K562 (cell line): Measurements from ENCODE around the gene COPS9. TPM values are rescaled to one million over a fixed set of nuclear protein-coding genes. Genes with fewer than 3 reads are reported as not detected.
A peak's percentile ranks its signal among the peaks of the same experiment; 100 is the strongest.

Experiments used
- ATAC-seq: fragments of 200-7000 bp; cut with Tn5 transposase; 3 replicates; pipeline ENCODE4 v1.9.1; 2020; ENCODE audit warnings: moderate library complexity
- BruUV-seq: library from RNA; stranded (reverse); fragments of 400-500 nt; replicated peaks from 2 replicates; lab custom pipeline; 2021; lab: Mats Ljungman, UMichigan
- CTCF ChIA-PET: fragments of 300-600 bp; formaldehyde crosslinking; extraction: SDS; loops from one replicate; lab custom pipeline; 2021; ENCODE audit warnings: low intra/inter-chr PET ratio; lab: Yijun Ruan, JAX
- POLR2A ChIA-PET: fragments of 300-600, 350-650 bp; sonication (Branson Sonifier 250); formaldehyde crosslinking; extraction: SDS; loops from one replicate; lab custom pipeline; 2021; ENCODE audit warnings: antibody characterized with exemption, inconsistent platforms; lab: Yijun Ruan, JAX
- DNase-seq, 4 experiments: peaks; one replicate each; pipeline versions ENCODE4 v3.0.0 to v3.0.0-alpha.2; 2011 to 2018; ENCODE audit warnings: low spot score in 3 of 4, mixed read lengths in 3 of 4; ENCODE audit errors: extremely low read depth in 1 of 4
- FAIRE-seq: peaks from 2 replicates; lab custom pipeline; 2011; peaks lifted over from hg19 to GRCh38; lab: Jason Lieb, UNC
- H2AFZ ChIP-seq: 2 replicates; pipeline ENCODE4 v1.6.0; 2011; ENCODE audit warnings: low read depth, low read length, control low read depth, inconsistent platforms
- H3K27ac ChIP-seq: fragments of 200-600 bp; 3 replicates; pipeline ENCODE4 v1.8.0; 2011; ENCODE audit warnings: low read depth, mild to moderate bottlenecking, control low read depth, inconsistent platforms, low read length, moderate library complexity, mixed read lengths; ENCODE audit errors: extremely low read depth
- H3K27me3 ChIP-seq, 2 experiments: fragments of 300-600 bp in 1 of 2; 2 replicates in 1 of 2; 3 replicates in 1 of 2; pipeline versions ENCODE4 v1.6.0 to v1.8.0; 2011; ENCODE audit warnings: inconsistent platforms in 2 of 2, low read length in 2 of 2, mild to moderate bottlenecking in 1 of 2, mixed read lengths in 1 of 2, moderate library complexity in 1 of 2; ENCODE audit not compliant: control insufficient read depth in 2 of 2, insufficient read depth in 2 of 2
- H3K36me3 ChIP-seq: fragments of 300-600 bp; 3 replicates; pipeline ENCODE4 v1.8.0; 2011; ENCODE audit warnings: mild to moderate bottlenecking, low read length, inconsistent platforms; ENCODE audit not compliant: control insufficient read depth, insufficient read depth
- H3K4me1 ChIP-seq, 2 experiments: fragments of 200-600 bp in 1 of 2; replicated peaks in 1 of 2; 2 replicates in 1 of 2; 3 replicates in 1 of 2; pipeline versions ENCODE4 v1.5.1 to v1.8.0; 2011; ENCODE audit warnings: inconsistent platforms in 2 of 2, low read length in 2 of 2, mild to moderate bottlenecking in 1 of 2, mixed read lengths in 1 of 2, moderate library complexity in 1 of 2; ENCODE audit not compliant: control insufficient read depth in 2 of 2, insufficient read depth in 2 of 2
- H3K4me2 ChIP-seq: 2 replicates; pipeline ENCODE4 v1.6.1; 2011; ENCODE audit warnings: low read length, control low read depth, inconsistent platforms, mixed read lengths; ENCODE audit not compliant: insufficient read depth
- H3K4me3 ChIP-seq: fragments of 200-600 bp; sonication (generic), shearing (Covaris generic); 2 replicates; pipeline ENCODE4 v1.5.1; 2016; ENCODE audit warnings: control low read depth, inconsistent platforms
- H3K79me2 ChIP-seq: fragments of 200-600 bp; 3 replicates; pipeline ENCODE4 v1.8.0; 2011; ENCODE audit warnings: low read length, inconsistent platforms; ENCODE audit not compliant: control insufficient read depth, insufficient read depth
- H3K9ac ChIP-seq, 2 experiments: 2 replicates each; pipeline versions ENCODE4 v1.6.0 to v1.6.1; 2011; ENCODE audit warnings: low read depth in 2 of 2, low read length in 2 of 2, control low read depth in 1 of 2, inconsistent platforms in 1 of 2, mild to moderate bottlenecking in 1 of 2, mixed read lengths in 1 of 2; ENCODE audit not compliant: insufficient read depth in 1 of 2
- H3K9me1 ChIP-seq: one replicate; pipeline ENCODE4 v1.6.0; 2011; ENCODE audit warnings: inconsistent platforms, mild to moderate bottlenecking, low read length, moderate library complexity; ENCODE audit not compliant: control insufficient read depth, insufficient read depth
- H3K9me3 ChIP-seq: replicated peaks from 2 replicates; pipeline ENCODE4 v1.5.1; 2011; ENCODE audit warnings: low read depth, low read length, inconsistent platforms; ENCODE audit not compliant: control insufficient read depth, insufficient read depth
- H4K20me1 ChIP-seq: replicated peaks from 2 replicates; pipeline ENCODE4 v1.6.1; 2011; ENCODE audit warnings: low read length, inconsistent platforms, mixed read lengths; ENCODE audit not compliant: control insufficient read depth, insufficient read depth
- BMI1 ChIP-seq: fragments of 150-350 bp; IDR thresholded peaks from 2 replicates; pipeline ENCODE4 v1.6.1; 2014; ENCODE audit warnings: low read length
- CTCF ChIP-seq, 3 experiments: IDR thresholded peaks in 2 of 3; conservative IDR thresholded peaks in 1 of 3; 2 replicates each; pipeline ENCODE4 v1.5.1; 2011 to 2012; ENCODE audit warnings: low read length in 3 of 3, mild to moderate bottlenecking in 3 of 3, control low read depth in 2 of 3, improper control_type of control experiment in 1 of 3, inconsistent platforms in 1 of 3, low read depth in 1 of 3, mixed read lengths in 1 of 3, moderate library complexity in 1 of 3; ENCODE audit not compliant: insufficient read depth in 2 of 3
- E2F3 ChIP-seq: fragments of 250-450 bp; sonication (Bioruptor Pico); IDR thresholded peaks from 2 replicates; pipeline ENCODE4 v1.4.0; 2020; ENCODE audit warnings: mild to moderate bottlenecking
- HCFC1 ChIP-seq: IDR thresholded peaks from 2 replicates; pipeline ENCODE4 v1.6.1; 2012; ENCODE audit warnings: low read depth, low read length, improper control_type of control experiment
- HDAC8 ChIP-seq: fragments of 450-650 bp; IDR thresholded peaks from 2 replicates; pipeline ENCODE4 v1.6.1; 2016; ENCODE audit warnings: mild to moderate bottlenecking, missing genetic modification characterization, moderate library complexity, missing compliant biosample characterization
- HMBOX1 ChIP-seq: sonication (generic); IDR thresholded peaks from 2 replicates; pipeline ENCODE4 v1.6.1; 2016
- ILF3 ChIP-seq: fragments of 450-650 bp; IDR thresholded peaks from 2 replicates; pipeline ENCODE4 v1.6.1; 2018; ENCODE audit warnings: antibody characterized with exemption, mild to moderate bottlenecking, moderate library complexity, borderline replicate concordance
- KLF13 ChIP-seq: fragments of 450-650 bp; IDR thresholded peaks from 2 replicates; pipeline ENCODE4 v1.6.1; 2016; ENCODE audit warnings: missing genetic modification characterization, low read depth, mild to moderate bottlenecking, missing compliant biosample characterization, moderate library complexity, borderline replicate concordance
- SNIP1 ChIP-seq: fragments of 450-650 bp; IDR thresholded peaks from 2 replicates; pipeline ENCODE4 v1.7.1; 2017; ENCODE audit warnings: low read depth, mild to moderate bottlenecking
- THAP7 ChIP-seq: fragments of 250-450 bp; sonication (Bioruptor Pico); IDR thresholded peaks from 2 replicates; pipeline ENCODE4 v1.5.0; 2021
- YBX1 ChIP-seq: fragments of 450-650 bp; IDR thresholded peaks from 2 replicates; pipeline ENCODE4 v1.7.1; 2016; ENCODE audit warnings: mild to moderate bottlenecking
- ZKSCAN3 ChIP-seq: fragments of 250-450 bp; sonication (Bioruptor Pico); IDR thresholded peaks from 2 replicates; pipeline ENCODE4 v1.4.0; 2020
- WGBS: fragments of 100-300 bp; shearing (Covaris generic); methylation state at CpG from one replicate; pipeline ENCODE4 v1.1.6; 2016; ENCODE audit warnings: low coverage, mixed read lengths; ENCODE audit not compliant: insufficient coverage; ENCODE audit errors: missing lambda C conversion rate; 5-methylcytosine and 5-hydroxymethylcytosine counted together
- in situ Hi-C: fragments of 300-500 bp; cut with MboI; formaldehyde crosslinking; loops from 4 replicates; pipeline ENCODE4 v1.15.0; 2018; ENCODE audit warnings: inconsistent platforms, mixed read lengths
- intact Hi-C: fragments of 100-400 bp; cut with micrococcal nuclease; formaldehyde crosslinking; loops from 2 replicates; pipeline ENCODE4 v1.14.2; 2022
- polyA plus RNA-seq, 8 experiments: library from polyadenylated mRNA; depleted of rRNA in 4 of 8; stranded (reverse) in 5 of 8; unstranded in 3 of 8; fragments of >200 nt; fragmentation: Nextera tagmentation in 2 of 8; fragmentation: Illumina TruSeq in 1 of 8; extraction: Ambion mirVana in 2 of 8; extraction: Trizol in 1 of 8; gene quantifications; 2 replicates each; pipeline versions ENCODE4 v1.2.1 to v1.2.3, GENCODE V29; 2011 to 2014; ENCODE audit warnings: inconsistent platforms in 1 of 8, missing spikeins in 1 of 8
- total RNA-seq, 7 experiments: library from RNA; depleted of rRNA in 6 of 7; stranded (reverse); fragments of >200 nt in 6 of 7; fragmentation: Illumina TruSeq in 2 of 7; extraction: Trizol in 2 of 7; gene quantifications; 2 replicates each; pipeline versions ENCODE4 v1.2.1 to v1.2.3, GENCODE V29; 2011 to 2021; ENCODE audit warnings: low replicate concordance in 1 of 7
- TF ChIP-seq, protein P1 (sequence below), 2 experiments: fragments of 450-650 bp in 1 of 2; sonication (generic) in 1 of 2; formaldehyde crosslinking in 1 of 2; IDR thresholded peaks in 1 of 2; conservative IDR thresholded peaks in 1 of 2; 2 replicates each; pipeline versions ENCODE4 v1.6.1 to v1.8.1; 2016 to 2023; ENCODE audit warnings: mild to moderate bottlenecking in 2 of 2, moderate library complexity in 2 of 2, inconsistent platforms in 1 of 2, missing genetic modification reagents in 1 of 2

COPS9 gene
- total and polyA plus RNA-seq, 9 of the 15 experiments (the other 6 are each of a cell fraction or from before 2014, with no cell fraction given), result 55.0 to 281 (median 99.9) TPM

DNA sequence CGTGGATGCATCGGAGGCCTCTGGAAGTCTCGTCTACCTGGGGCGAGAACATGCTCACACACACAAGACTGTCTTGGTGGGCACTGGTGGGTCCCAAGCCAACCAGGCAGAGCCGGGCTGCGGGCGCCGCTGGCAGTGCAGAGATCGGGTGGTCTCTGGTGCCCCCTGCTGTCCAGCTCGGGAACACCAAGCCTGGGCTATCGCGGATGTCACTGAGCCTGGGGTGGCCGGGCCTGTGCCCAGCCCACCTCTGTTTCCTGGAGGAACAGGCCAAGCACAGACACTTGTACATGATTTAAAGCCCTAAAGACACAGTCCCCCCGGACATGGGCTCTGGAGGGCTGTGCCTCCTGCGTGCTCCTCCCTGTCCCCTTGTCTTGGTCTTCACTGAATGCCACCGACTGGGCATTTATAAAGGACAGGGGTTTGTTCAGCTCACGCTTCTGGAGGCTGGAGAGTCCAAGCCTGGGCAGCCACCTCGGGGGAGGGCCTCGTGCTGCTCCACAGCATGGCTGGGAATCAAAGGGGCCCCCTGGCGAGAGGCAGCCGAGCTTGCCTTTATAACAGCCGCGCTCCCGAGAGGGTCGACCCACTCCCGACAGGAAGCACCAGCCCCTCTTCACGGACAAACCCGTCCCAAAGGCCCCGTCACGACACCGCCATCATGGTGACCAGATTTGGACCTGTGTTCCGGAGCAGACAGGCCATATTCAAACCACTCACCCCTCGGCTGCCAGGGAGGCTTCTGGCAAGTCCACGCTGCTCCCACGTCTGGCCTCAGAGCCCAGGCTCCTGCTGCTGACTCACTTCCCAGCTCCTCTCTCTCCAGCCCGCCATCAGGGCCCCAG lies 7.9 kb upstream of the COPS9 start:
- no peaks in the 10 kb centered on the region for H3K9me3 ChIP-seq
- no peak overlapping the region for H3K4me3 ChIP-seq
- POLR2A ChIA-PET, result no interaction called here
- H3K9me1 ChIP-seq, result no peaks in the 10 kb centered on the region
- H3K27me3 ChIP-seq, result peaks cover 0 to 50% of the 10 kb centered on the region in 2 experiments; a peak in 3 of 5 replicates
- BruUV-seq, result no TSS peak
- intact Hi-C loops, result loop anchor here (2.0 kb wide), 1 partner anchor 83 kb away; no protein-coding TSS in a partner anchor
- H3K36me3 ChIP-seq, result no peaks in the 10 kb centered on the region
- no peaks in the 10 kb centered on the region for H4K20me1 ChIP-seq
- DNase-seq (peak; percentile 58 to 76 (median 74)), FAIRE-seq (no peak), ATAC-seq (peak; percentile 95)
- H3K27ac ChIP-seq, result no peak overlapping the region
- no peak overlapping the region for H3K9ac ChIP-seq
- H3K4me2 ChIP-seq, result no peak overlapping the region
- H2AFZ ChIP-seq, result no peak overlapping the region
- H3K79me2 ChIP-seq, result no peaks in the 10 kb centered on the region
- CTCF ChIA-PET, result interaction anchor here (0.6 to 1.6 kb wide), 2 partner anchors 83 to 1787 kb away, joined by 3 to 7 read pairs; no protein-coding TSS in a partner anchor
- H3K4me1 ChIP-seq, result peaks cover 0 to 12% of the 10 kb centered on the region in 2 experiments; a peak in 2 of 5 replicates
- WGBS, result 10% methylated on average over 10 of the region's 36 CpGs
- in situ Hi-C loops, result loop anchor here (5.0 kb wide), 1 partner anchor 87 kb away; no protein-coding TSS in a partner anchor
- TF ChIP-seq ILF3 (no peak), YBX1 (no peak), SNIP1 (no peak), HCFC1 (no peak), CTCF (IDR thresholded peaks at IDR 0.05 in 2 of 3, conservative IDR thresholded peaks at IDR 0.05 in 1 of 3; ENCODE audit: insufficient read depth in 2 of 3, low read depth in 1 of 3, low read length in 3 of 3) (peak; percentile 74 to 82 (median 75)), BMI1 (no peak), KLF13 (no peak), THAP7 (no peak), HDAC8 (no peak), ZKSCAN3 (no peak), HMBOX1 (no peak), E2F3 (CRISPR knock-in tag) (no peak)
- TF ChIP-seq, protein P1, sequence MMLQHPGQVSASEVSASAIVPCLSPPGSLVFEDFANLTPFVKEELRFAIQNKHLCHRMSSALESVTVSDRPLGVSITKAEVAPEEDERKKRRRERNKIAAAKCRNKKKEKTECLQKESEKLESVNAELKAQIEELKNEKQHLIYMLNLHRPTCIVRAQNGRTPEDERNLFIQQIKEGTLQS (IDR thresholded peaks at IDR 0.05), result no peak
- TF ChIP-seq, protein P1 (CRISPR knock-in tag; conservative IDR thresholded peaks at IDR 0.05), result no peak
